ENCODE measurements around the gene ENTREP3.

The ENTREP3 gene

DNA sequence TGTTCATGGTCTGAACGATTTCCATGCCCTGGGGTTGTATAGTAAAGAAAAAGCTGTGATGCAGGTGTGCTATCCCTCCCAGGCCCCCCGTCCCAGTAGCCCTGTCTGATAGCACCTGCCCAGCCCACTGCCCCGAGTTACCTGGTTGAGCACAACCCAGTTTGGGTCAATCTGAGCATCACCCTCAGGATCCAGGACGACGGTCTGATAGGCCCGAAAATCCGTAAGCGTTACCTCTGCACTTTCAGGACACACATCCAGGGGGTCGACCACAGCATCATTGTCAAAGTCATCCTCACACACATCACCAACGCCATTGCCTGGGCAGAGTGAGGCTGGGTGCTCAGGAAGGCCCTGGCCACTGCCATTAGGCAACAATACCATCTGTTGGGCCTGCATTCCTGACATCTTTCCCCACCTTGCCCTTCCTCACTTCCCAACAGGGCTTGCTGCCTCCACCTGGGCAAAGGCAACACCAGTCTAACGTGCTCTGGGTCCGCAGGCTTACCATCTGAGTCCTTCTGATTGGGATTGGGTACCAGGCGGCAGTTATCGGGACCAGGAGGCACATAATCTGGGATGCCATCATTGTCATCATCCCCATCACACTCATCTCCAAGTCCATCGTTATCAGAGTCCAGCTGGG lies 57.3 kb downstream of the ENTREP3 start:
- no peak for DNase-seq

Data from activated CD4-positive, alpha-beta T cell treated with anti-CD3 and anti-CD28 coated beads for 4 hours (primary cell).